HG03571 (cell line): Measurements from ENCODE around the gene BNIP5.

Experiments used
- ATAC-seq: cut with Tn5 transposase; IDR thresholded peaks from one replicate; pipeline ENCODE4 v1.9.1; 2021; ENCODE audit not compliant: unreplicated experiment

The BNIP5 gene

GRCh38 chr6:36301085-36301658, 35.5 kb downstream of the BNIP5 start:
- no peak for ATAC-seq

GRCh38 chr6:36298027-36298426, 38.7 kb downstream of the BNIP5 start:
- no peak for ATAC-seq

- ATAC-seq: no peak
Observed at GRCh38 chr6:36297511-36297910, 39.2 kb downstream of the BNIP5 start.

- no peak for ATAC-seq
Observed at GRCh38 chr6:36297051-36297450, 39.6 kb downstream of the BNIP5 start.

- ATAC-seq: no peak
Observed at GRCh38 chr6:36296240-36296639, 40.4 kb downstream of the BNIP5 start.

- no peak for ATAC-seq
Observed at GRCh38 chr6:36292170-36292569, 44.5 kb downstream of the BNIP5 start.

GRCh38 chr6:36290668-36291620, 45.7 kb downstream of the BNIP5 start:
- no peak for ATAC-seq

- ATAC-seq: no peak
Observed at GRCh38 chr6:36289281-36289878, 47.3 kb downstream of the BNIP5 start.

GRCh38 chr6:36286858-36287257, 49.8 kb downstream of the BNIP5 start:
- no peak for ATAC-seq

- no peak for ATAC-seq
Observed at GRCh38 chr6:36285797-36286196, 50.9 kb downstream of the BNIP5 start.

- ATAC-seq: no peak
Observed at GRCh38 chr6:36285187-36285671, 51.5 kb downstream of the BNIP5 start.

- no peak for ATAC-seq
Observed at GRCh38 chr6:36284359-36284758, 52.3 kb downstream of the BNIP5 start.

GRCh38 chr6:36283608-36284007, 53.1 kb downstream of the BNIP5 start:
- ATAC-seq: no peak

GRCh38 chr6:36280983-36281382, 55.7 kb downstream of the BNIP5 start:
- no peak for ATAC-seq

GRCh38 chr6:36280467-36280866, 56.2 kb downstream of the BNIP5 start:
- ATAC-seq: no peak

- no peak for ATAC-seq
Observed at GRCh38 chr6:36277946-36278470, 58.7 kb downstream of the BNIP5 start.

- no peak for ATAC-seq
Observed at GRCh38 chr6:36276581-36277536, 59.8 kb downstream of the BNIP5 start.

- no peak for ATAC-seq
Observed at GRCh38 chr6:36273802-36274514, 62.7 kb downstream of the BNIP5 start.

GRCh38 chr6:36273067-36273466, 63.6 kb downstream of the BNIP5 start:
- ATAC-seq: no peak

GRCh38 chr6:36272234-36272633, 64.5 kb downstream of the BNIP5 start:
- no peak for ATAC-seq
